Bronchial epithelial cell (primary cell): ENCODE results near the gene LRIG1. TPM values are rescaled to one million over a fixed set of nuclear protein-coding genes. Genes with fewer than 3 reads are reported as not detected.

Source experiments
- DNase-seq: peaks from one replicate; pipeline ENCODE4 v3.0.0-alpha.2; 2010; ENCODE audit warnings: low read depth
- FAIRE-seq: peaks from 2 replicates; lab custom pipeline; 2011; peaks lifted over from hg19 to GRCh38; lab: Jason Lieb, UNC
- H3K27me3 ChIP-seq: 2 replicates; pipeline ENCODE4 v1.5.1; 2011; ENCODE audit warnings: low read length; ENCODE audit not compliant: control insufficient read depth, insufficient read depth
- H3K36me3 ChIP-seq: 2 replicates; pipeline ENCODE4 v1.5.1; 2011; ENCODE audit warnings: low read length; ENCODE audit not compliant: control insufficient read depth, insufficient read depth
- H3K4me3 ChIP-seq: 2 replicates; pipeline ENCODE4 v1.5.1; 2011; ENCODE audit warnings: mild to moderate bottlenecking, low read depth, low read length, control low read depth
- total RNA-seq: library from RNA; depleted of rRNA; stranded (reverse); fragments of >200 nt; gene quantifications from 2 replicates; pipeline ENCODE4 v1.2.1, GENCODE V29; 2014
- TF ChIP-seq, protein P1 (sequence below): IDR thresholded peaks from 2 replicates; pipeline ENCODE4 v1.5.1; 2011; ENCODE audit warnings: mild to moderate bottlenecking, moderate library complexity, low read length, control low read depth, inconsistent platforms; ENCODE audit not compliant: insufficient read depth, severe bottlenecking

Gene LRIG1
- total RNA-seq, 1 donor from 2014 or later: 11.6 TPM

DNA sequence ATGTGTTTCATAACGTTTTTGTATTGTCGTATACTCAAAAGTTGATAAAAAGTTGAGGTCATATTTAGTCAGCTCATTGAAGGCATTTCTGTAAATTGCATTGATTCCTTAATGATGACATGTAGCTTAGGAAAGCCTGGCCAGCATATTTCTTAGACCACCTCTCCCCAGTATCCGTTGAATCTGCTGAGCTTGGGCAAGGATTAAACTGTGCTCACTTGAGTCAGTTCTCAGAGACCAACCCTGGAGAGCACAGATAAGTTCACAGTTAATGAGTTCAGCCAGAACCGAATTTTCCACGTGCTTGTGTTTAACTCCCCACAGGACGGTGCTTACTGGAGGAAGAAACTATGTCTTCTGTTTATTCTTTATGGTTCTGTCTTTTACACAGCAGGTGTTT, 147.3 kb downstream of the LRIG1 start:
- Histone ChIP-seq H3K27me3 (no peaks in the 10 kb centered on the region), H3K36me3 (no peaks in the 10 kb centered on the region), H3K4me3 (no peak overlapping the region)
- FAIRE-seq (no peak), DNase-seq (no peak)
- TF ChIP-seq, protein P1, sequence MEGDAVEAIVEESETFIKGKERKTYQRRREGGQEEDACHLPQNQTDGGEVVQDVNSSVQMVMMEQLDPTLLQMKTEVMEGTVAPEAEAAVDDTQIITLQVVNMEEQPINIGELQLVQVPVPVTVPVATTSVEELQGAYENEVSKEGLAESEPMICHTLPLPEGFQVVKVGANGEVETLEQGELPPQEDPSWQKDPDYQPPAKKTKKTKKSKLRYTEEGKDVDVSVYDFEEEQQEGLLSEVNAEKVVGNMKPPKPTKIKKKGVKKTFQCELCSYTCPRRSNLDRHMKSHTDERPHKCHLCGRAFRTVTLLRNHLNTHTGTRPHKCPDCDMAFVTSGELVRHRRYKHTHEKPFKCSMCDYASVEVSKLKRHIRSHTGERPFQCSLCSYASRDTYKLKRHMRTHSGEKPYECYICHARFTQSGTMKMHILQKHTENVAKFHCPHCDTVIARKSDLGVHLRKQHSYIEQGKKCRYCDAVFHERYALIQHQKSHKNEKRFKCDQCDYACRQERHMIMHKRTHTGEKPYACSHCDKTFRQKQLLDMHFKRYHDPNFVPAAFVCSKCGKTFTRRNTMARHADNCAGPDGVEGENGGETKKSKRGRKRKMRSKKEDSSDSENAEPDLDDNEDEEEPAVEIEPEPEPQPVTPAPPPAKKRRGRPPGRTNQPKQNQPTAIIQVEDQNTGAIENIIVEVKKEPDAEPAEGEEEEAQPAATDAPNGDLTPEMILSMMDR: no peak

DNA sequence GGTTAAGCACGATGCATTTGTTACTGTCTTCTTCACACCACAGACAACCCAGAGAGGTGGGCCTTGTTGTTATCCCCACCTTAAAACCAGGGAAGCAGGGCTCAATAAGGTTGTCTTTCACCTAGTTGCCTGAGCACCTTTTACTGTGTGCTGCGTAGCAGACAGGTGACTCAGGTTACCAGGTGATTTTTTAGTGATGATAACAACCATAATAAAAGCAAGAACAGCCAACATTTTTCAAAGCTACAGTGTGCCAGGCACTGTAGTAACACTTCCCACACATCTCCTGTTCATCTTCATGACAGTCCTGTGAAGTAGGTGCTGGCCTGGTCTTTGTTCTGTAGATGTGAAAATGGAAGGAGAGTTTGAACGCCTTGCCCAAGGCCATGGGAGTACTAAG, 147.8 kb downstream of the LRIG1 start:
- H3K36me3 ChIP-seq: no peaks in the 10 kb centered on the region
- DNase-seq (no peak), FAIRE-seq (no peak)
- H3K4me3 ChIP-seq: no peak overlapping the region
- TF ChIP-seq, protein P1: no peak
- no peaks in the 10 kb centered on the region for H3K27me3 ChIP-seq

DNA sequence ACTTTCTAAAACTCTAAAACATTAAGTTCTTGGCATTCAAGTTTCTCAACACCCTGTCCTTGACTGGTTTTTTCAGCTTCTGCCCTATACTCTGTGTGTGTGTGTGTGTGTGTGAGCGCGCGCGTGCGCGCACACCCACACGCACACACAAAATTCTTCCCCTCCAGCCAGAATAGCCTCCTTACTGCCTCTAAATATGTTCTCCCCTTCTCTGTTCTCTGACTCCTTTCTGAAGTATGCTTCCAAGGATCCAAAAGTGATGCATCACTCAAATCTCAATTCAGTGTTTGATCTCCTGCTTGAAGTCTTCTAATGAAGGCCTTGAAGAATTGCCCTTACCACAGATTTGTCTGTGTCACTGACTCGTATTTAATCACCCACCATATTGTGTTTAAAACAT, 150.2 kb downstream of the LRIG1 start:
- Histone ChIP-seq H3K4me3 (no peak overlapping the region), H3K36me3 (peaks cover 2% of the 10 kb centered on the region), H3K27me3 (no peaks in the 10 kb centered on the region)
- DNase-seq (no peak), FAIRE-seq (no peak)
- TF ChIP-seq, protein P1: no peak

DNA sequence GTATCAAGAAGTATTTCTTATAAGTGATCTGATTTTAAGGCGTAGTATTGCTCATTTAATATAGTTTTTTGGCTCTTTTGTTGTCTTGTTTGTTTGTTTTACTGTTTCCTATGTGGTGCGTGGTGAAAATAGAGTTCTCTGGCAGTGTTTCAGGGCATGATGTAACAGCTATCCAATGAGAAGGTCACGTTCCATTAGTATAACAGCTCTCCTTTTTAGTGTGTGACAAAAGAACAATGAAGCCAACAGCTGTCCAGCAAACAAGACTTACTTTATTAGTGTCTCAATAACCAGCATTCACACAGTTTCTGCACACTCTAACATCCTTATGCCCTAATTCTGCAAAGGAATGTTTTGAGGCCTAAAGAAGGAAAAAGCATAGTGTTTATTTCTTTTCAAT, 152.1 kb downstream of the LRIG1 start:
- no peak for FAIRE-seq
- TF ChIP-seq, protein P1: no peak
- no peaks in the 10 kb centered on the region for H3K27me3 ChIP-seq
- DNase-seq: no peak
- peaks cover 2% of the 10 kb centered on the region for H3K36me3 ChIP-seq
- H3K4me3 ChIP-seq: no peak overlapping the region

DNA sequence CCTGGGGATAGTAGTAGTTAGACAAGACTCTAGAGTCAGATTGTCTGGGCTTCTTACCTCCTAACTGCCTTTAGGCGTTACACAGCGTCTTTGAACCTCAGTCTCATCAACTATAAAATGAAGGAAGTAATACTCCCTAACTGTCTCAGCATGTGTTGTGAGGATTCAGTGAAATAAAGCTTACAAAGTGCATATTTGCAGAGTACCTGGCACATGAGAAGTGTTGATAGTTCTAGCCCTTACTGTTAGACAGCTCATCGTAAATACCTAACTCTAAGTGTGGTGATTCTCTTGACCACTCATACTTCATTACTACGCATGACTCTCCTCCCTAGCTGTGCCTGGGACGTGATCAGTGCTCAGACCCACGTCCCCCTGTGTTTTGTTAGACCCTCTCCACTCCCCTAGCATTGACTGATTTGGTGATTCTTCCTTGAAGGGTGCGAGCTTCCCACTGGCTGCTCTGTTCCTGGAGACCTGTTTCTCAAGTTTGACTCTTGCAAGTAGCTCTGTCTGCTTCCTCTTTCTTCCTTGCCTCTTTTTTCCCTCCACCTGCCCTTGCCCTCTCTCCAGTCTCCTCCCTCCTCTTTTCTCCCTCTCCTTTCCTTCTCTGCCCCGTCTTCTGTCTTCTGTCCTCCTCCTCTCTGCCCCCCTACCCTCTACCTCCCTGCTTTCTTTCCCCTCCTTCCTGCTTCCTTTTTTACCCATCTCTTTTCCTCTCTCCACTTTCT, 155.8 kb downstream of the LRIG1 start:
- Histone ChIP-seq H3K27me3 (no peaks in the 10 kb centered on the region), H3K36me3 (peaks cover 2% of the 10 kb centered on the region), H3K4me3 (no peak overlapping the region)
- FAIRE-seq (no peak), DNase-seq (no peak)
- TF ChIP-seq, protein P1: no peak

DNA sequence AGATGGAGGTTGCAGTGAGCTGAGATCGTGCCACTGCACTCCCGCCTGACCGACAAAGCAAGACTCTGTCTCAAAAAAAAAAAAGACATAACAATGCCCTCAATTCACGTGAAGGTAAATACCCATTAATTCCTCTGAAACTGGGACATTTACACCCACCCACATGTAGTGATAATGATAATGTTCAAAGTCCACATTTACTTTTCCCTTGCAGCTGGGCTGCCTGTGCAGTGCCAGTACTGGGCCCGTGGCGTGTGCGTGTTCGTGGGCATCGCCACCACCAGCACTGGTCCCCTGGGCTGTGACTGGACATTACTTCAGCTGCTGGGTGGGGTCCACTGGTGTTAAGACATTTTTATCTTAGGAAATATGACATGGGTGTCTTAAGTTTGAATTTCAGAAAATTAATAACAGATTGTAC, 156.4 kb downstream of the LRIG1 start:
- no peak for DNase-seq
- H3K4me3 ChIP-seq: no peak overlapping the region
- H3K36me3 ChIP-seq: peaks cover 2% of the 10 kb centered on the region
- H3K27me3 ChIP-seq: no peaks in the 10 kb centered on the region
- TF ChIP-seq, protein P1: no peak
- no peak for FAIRE-seq
